GM06990 (cell line): Measurements from ENCODE around the gene CCM2.

ENCODE experiments used
- DNase-seq: peaks from one replicate; pipeline ENCODE4 v3.0.0-alpha.2; 2011; ENCODE audit not compliant: insufficient read length; ENCODE audit errors: extremely low read depth
- H3K27me3 ChIP-seq: replicated peaks from 2 replicates; pipeline ENCODE4 v1.6.0; 2011; ENCODE audit warnings: low read length; ENCODE audit not compliant: control insufficient read depth, insufficient read depth
- H3K36me3 ChIP-seq: 2 replicates; pipeline ENCODE4 v1.5.1; 2011; ENCODE audit warnings: low read length; ENCODE audit not compliant: control insufficient read depth, insufficient read depth
- H3K4me3 ChIP-seq: replicated peaks from 2 replicates; pipeline ENCODE4 v1.5.1; 2011; ENCODE audit warnings: low read depth, mild to moderate bottlenecking, control low read depth, low read length
- CTCF ChIP-seq: IDR thresholded peaks from 2 replicates; pipeline ENCODE4 v1.5.1; 2011; ENCODE audit warnings: low read length, control low read depth, mild to moderate bottlenecking, inconsistent platforms; ENCODE audit not compliant: insufficient read depth, poor library complexity, severe bottlenecking

CCM2 gene

DNA sequence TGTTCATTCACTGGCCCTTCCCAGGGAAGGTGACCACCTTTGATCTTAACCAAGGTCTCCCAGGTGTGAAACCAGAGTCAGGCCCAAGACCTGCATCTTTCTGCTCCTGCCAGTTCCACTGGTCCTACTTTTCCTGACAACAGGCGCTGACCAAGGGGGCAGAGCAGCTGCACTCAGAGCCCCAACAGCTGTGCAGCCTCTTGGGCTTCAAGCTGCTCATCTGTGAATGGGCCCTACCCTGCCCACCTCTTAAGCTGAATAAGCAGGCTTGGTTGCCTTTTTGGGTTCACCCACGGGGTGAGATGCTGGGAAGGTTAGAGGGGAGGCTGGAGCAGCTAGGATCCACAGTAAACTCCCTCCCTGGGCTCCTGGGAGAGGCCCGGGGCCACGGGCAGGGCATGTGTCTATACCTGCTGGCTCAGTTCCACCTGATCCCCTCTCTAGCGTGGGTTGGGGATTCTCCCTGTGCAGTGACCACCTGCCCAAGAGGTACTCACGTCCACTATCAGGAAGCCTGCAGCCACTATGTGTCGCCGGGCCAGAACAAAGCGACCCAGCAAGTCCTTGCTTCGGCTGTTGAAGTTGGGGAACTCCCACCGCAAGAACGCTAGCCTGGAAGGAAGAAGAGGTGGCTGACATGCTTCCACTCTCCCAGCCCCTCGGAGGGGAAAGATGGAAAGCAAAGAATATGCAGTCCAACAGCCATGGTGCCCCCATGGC is 100.9 kb downstream of the CCM2 start:
- Histone ChIP-seq H3K4me3 (no peak overlapping the region), H3K36me3 (peaks cover 58% of the 10 kb centered on the region), H3K27me3 (no peaks in the 10 kb centered on the region)
- TF ChIP-seq CTCF: no peak
- DNase-seq: no peak

DNA sequence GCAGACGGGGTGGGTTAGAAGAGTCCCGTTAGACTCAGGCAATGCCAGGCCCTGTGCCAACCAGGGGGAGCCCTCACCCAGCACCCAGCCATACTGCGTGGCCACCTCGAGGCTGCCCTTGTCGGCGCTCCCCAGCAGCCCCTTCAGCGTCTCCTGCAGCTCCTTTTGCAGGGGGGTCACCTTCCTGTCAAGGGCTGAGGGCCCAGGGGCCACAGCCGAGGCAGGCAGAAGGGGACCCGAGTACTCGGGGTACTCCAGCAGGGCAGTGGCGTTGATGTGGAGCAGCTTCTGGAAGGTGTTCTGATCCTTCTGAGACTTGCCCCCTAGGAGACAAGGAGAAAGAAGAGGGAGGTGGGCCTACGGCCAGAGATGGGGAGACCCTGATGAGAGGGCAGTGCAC is 101.7 kb downstream of the CCM2 start:
- no peak overlapping the region for H3K4me3 ChIP-seq
- no peaks in the 10 kb centered on the region for H3K27me3 ChIP-seq
- H3K36me3 ChIP-seq: peaks cover 66% of the 10 kb centered on the region
- no peak for DNase-seq
- no peak for TF ChIP-seq CTCF

- no peak for TF ChIP-seq CTCF
- H3K27me3 ChIP-seq: no peaks in the 10 kb centered on the region
- peaks cover 74% of the 10 kb centered on the region for H3K36me3 ChIP-seq
- no peak overlapping the region for H3K4me3 ChIP-seq
- no peak for DNase-seq
Measured at GRCh38 chr7:45102785-45103712, 103.0 kb downstream of the CCM2 start.

GRCh38 chr7:45103958-45104843 is 104.2 kb downstream of the CCM2 start:
- no peak for DNase-seq
- Histone ChIP-seq H3K36me3 (peaks cover 80% of the 10 kb centered on the region), H3K4me3 (no peak overlapping the region), H3K27me3 (no peaks in the 10 kb centered on the region)
- TF ChIP-seq CTCF: no peak

- H3K36me3 ChIP-seq: peaks cover 73% of the 10 kb centered on the region
- no peaks in the 10 kb centered on the region for H3K27me3 ChIP-seq
Measured at GRCh38 chr7:45104844-45105587, 105.0 kb downstream of the CCM2 start.

More at GRCh38 chr7:45104844-45105587, 105.0 kb downstream of the CCM2 start:
- H3K4me3 ChIP-seq: no peak overlapping the region
- TF ChIP-seq CTCF: no peak
- no peak for DNase-seq
